Neutrophil (primary cell): ENCODE results near the gene DEGS2.
A peak's percentile ranks its signal among the peaks of the same experiment; 100 is the strongest.

Experiments used
- H3K27ac ChIP-seq: fragments of 200-600 bp; sonication (generic); 2 replicates; pipeline ENCODE4 v1.5.1; 2016; ENCODE audit warnings: mild to moderate bottlenecking, moderate library complexity
- H3K27me3 ChIP-seq: fragments of 200-600 bp; sonication (generic); 2 replicates; pipeline ENCODE4 v1.6.0; 2016; ENCODE audit warnings: mild to moderate bottlenecking
- H3K36me3 ChIP-seq: fragments of 200-600 bp; sonication (generic); 2 replicates; pipeline ENCODE4 v1.5.1; 2017
- H3K4me1 ChIP-seq, 2 experiments: fragments of 200-600 bp in 1 of 2; sonication (generic) in 1 of 2; 1 replicate in 1 of 2; 2 replicates in 1 of 2; pipeline versions ENCODE4 v1.5.1 to v1.6.1; 2013 to 2016; ENCODE audit warnings: low read depth in 1 of 2, low read length in 1 of 2, mild to moderate bottlenecking in 1 of 2, moderate library complexity in 1 of 2; ENCODE audit not compliant: control insufficient read depth in 1 of 2, insufficient read depth in 1 of 2
- H3K4me3 ChIP-seq, 2 experiments: fragments of 200-600 bp in 1 of 2; sonication (generic) in 1 of 2; 1 replicate in 1 of 2; 2 replicates in 1 of 2; pipeline ENCODE4 v1.5.1; 2013 to 2016; ENCODE audit warnings: low read depth in 1 of 2, low read length in 1 of 2, mild to moderate bottlenecking in 1 of 2, moderate library complexity in 1 of 2
- H3K9me3 ChIP-seq: fragments of 200-600 bp; sonication (generic); 2 replicates; pipeline ENCODE4 v1.5.1; 2016
- TF ChIP-seq, protein P1 (sequence below): fragments of 200-600 bp; sonication (generic); IDR thresholded peaks from 2 replicates; pipeline ENCODE4 v1.5.1; 2016; ENCODE audit warnings: antibody characterized with exemption

The DEGS2 gene

DNA sequence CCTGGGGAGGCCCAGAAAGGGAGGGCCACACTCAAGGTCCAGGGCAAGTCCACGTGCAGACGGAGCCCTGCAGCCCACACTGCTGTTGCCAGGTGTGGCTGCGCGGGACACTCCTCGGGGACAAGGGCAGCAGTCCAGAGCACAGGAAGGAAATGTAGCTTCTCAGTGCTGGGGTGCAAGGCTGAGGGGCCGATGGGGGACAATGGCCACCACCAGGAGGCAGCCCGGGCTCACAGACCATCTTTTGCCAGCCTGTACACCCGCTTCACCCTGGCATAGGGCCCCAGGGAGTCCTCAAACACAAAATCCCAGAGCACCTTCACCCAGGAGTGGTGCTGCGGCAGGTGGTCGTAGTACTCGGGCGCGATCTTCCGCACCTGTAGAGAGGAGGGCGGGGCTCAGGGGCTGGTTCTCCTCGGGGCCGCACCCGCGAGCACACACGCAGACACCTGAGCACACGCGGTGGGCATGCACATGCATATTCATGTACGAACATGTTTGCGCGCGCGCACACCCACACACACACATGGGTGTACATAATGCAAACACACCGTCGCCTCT lies 12.8 kb downstream of the DEGS2 start:
- no peak overlapping the region for H3K27ac ChIP-seq
- H3K4me3 ChIP-seq: peak overlapping the region; percentile 35 to 47
- H3K36me3 ChIP-seq: no peaks in the 10 kb centered on the region
- no peaks in the 10 kb centered on the region for H3K27me3 ChIP-seq
- peaks cover 10 to 15% of the 10 kb centered on the region in 2 experiments for H3K4me1 ChIP-seq
- TF ChIP-seq, protein P1, sequence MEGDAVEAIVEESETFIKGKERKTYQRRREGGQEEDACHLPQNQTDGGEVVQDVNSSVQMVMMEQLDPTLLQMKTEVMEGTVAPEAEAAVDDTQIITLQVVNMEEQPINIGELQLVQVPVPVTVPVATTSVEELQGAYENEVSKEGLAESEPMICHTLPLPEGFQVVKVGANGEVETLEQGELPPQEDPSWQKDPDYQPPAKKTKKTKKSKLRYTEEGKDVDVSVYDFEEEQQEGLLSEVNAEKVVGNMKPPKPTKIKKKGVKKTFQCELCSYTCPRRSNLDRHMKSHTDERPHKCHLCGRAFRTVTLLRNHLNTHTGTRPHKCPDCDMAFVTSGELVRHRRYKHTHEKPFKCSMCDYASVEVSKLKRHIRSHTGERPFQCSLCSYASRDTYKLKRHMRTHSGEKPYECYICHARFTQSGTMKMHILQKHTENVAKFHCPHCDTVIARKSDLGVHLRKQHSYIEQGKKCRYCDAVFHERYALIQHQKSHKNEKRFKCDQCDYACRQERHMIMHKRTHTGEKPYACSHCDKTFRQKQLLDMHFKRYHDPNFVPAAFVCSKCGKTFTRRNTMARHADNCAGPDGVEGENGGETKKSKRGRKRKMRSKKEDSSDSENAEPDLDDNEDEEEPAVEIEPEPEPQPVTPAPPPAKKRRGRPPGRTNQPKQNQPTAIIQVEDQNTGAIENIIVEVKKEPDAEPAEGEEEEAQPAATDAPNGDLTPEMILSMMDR: no peak
- H3K9me3 ChIP-seq: no peaks in the 10 kb centered on the region

DNA sequence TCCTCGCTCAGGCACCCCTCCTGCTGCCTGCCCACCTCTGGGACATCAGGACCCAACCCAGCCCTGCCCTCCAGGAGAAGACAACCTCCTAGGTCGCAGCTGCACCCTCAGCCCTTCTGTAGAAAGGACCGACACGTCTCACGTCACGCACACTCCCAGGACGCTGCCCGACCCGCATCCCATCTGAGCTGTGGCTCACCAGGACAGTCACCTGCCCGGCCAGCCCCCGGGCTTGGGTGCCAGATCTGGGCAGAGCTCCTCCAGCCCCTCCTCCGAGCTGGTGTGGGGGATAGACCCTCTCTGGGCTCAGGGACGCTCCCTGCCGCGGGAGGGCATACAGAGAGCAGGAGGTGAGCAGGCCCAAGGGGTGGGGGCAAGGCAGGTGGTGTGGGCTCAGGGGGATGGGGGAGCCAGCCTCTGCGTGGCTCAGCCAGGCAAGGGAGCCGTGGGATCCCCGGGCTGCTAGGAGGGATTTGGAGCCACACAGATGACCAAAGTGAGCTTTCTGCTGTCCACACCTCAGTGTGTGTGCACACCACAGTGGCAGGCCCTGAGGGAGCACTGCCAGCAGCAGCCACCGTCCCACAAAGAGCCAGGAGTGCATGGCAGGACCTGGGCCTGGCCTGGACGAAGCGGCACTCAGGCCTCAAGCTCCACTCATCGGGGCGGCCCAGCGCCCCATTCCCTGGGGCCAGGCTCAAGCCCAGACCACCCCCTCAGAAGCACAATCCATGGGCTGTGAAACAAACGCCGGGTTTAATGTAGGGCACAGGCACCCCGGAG lies 13.6 kb downstream of the DEGS2 start:
- Histone ChIP-seq H3K4me1 (peaks cover 11 to 17% of the 10 kb centered on the region in 2 experiments), H3K27ac (no peak overlapping the region), H3K4me3 (no peak overlapping the region), H3K27me3 (no peaks in the 10 kb centered on the region), H3K36me3 (no peaks in the 10 kb centered on the region), H3K9me3 (no peaks in the 10 kb centered on the region)
- TF ChIP-seq, protein P1: no peak

DNA sequence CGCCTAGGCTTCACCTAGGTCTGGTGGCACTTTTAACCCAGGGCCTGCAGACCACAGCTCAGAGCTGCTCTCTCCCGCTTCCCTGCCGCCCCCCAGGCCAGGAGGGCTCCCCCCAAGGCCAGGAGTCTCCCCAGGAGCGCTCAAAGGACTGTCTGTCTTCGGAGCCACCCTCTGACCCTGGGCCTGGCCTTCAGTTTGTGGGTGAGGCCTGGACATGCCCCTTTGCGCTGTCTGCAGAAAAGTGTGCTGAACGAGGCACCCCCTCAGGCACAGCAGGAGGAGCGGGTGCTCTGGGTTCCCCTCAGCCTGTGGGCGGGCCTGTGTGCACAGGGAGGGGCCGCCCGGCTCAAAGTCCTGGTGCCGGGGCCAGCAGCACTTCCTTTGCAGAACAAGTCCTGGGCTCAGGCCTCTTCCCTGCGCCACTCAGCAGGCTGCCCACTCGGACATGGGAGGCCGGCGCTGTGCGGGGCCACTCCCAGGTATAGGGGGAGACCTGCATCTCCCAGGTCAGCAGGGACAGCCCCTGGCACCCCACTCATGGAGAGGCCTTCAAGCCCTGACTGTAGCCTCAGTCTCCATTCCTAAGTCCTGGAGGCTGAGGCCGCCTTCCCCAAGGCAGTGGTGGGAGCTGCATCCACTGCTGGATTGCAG lies 14.3 kb downstream of the DEGS2 start:
- no peaks in the 10 kb centered on the region for H3K27me3 ChIP-seq
- H3K27ac ChIP-seq: no peak overlapping the region
- peaks cover 16 to 21% of the 10 kb centered on the region in 2 experiments for H3K4me1 ChIP-seq
- no peaks in the 10 kb centered on the region for H3K36me3 ChIP-seq
- TF ChIP-seq, protein P1: no peak
- no peaks in the 10 kb centered on the region for H3K9me3 ChIP-seq
- no peak overlapping the region for H3K4me3 ChIP-seq

DNA sequence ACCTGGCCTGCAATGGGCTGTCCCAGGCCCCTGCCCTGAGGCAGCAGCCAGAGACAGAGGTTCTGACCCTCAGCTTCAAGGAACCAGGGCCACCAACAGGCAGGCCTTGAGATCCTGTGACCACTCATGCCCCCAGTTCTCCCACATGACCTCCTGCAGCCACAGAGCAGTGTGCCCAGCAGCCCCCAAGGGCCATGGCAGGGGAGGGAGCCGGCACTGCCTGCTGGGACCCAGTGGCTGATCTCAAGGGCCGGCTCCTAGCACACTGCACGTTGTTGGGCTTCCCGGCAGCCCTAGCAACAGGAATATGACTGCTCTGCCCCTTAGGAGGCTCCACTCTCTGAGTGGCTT lies 14.8 kb downstream of the DEGS2 start:
- H3K9me3 ChIP-seq: no peaks in the 10 kb centered on the region
- no peak overlapping the region for H3K4me3 ChIP-seq
- H3K4me1 ChIP-seq: peaks cover 16 to 21% of the 10 kb centered on the region in 2 experiments
- H3K27me3 ChIP-seq: no peaks in the 10 kb centered on the region
- no peak overlapping the region for H3K27ac ChIP-seq
- TF ChIP-seq, protein P1: no peak
- no peaks in the 10 kb centered on the region for H3K36me3 ChIP-seq

DNA sequence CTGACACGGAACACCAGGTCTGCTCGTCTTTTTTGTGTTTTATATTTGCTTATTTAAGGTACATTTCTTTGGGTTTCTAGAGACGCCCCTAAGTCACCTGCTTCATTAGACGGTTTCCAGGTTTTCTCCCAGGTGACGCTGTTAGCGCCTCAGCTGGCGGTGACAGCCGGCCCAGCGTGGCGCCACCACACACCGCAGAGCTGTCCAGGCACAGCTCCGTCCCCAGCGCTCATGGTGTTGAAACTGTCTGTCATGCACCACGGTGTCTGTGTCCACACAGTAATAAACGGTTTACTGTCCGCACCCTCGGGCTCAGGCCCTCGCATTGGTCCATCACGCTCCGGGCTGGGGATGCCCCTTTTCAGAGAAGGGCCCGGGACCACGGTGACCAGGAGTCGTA lies 15.5 kb downstream of the DEGS2 start:
- Histone ChIP-seq H3K27ac (no peak overlapping the region), H3K4me3 (no peak overlapping the region), H3K36me3 (no peaks in the 10 kb centered on the region), H3K4me1 (peaks cover 16 to 21% of the 10 kb centered on the region in 2 experiments), H3K9me3 (no peaks in the 10 kb centered on the region), H3K27me3 (no peaks in the 10 kb centered on the region)
- TF ChIP-seq, protein P1: no peak
